HL-60 (cell line): ENCODE results near the gene RABGAP1L.
A peak's percentile ranks its signal among the peaks of the same experiment; 100 is the strongest.
"Not testable (repeated sequence)": the region's sequence is repeated elsewhere in the genome, so short reads cannot be mapped to it uniquely, and the experiment has no call there.

ENCODE experiments used
- DNase-seq, 2 experiments: peaks; one replicate each; pipeline ENCODE4 v3.0.0-alpha.2; 2010 to 2020; ENCODE audit warnings: low read depth in 1 of 2, low spot score in 1 of 2
- H3K27ac ChIP-seq: fragments of 250-450 bp; sonication (Bioruptor Pico); replicated peaks from 2 replicates; pipeline ENCODE4 v1.5.1; 2020; ENCODE audit warnings: mild to moderate bottlenecking, moderate library complexity
- H3K27me3 ChIP-seq: fragments of 250-450 bp; sonication (Bioruptor Pico); 2 replicates; pipeline ENCODE4 v1.5.1; 2021; ENCODE audit warnings: mild to moderate bottlenecking, moderate library complexity; ENCODE audit not compliant: insufficient read depth, poor library complexity, severe bottlenecking
- H3K4me3 ChIP-seq: replicated peaks from 2 replicates; pipeline ENCODE4 v1.5.1; 2011; ENCODE audit warnings: mild to moderate bottlenecking, control low read depth, low read length; ENCODE audit not compliant: insufficient read depth
- CTCF ChIP-seq: IDR thresholded peaks from one replicate; pipeline ENCODE4 v1.5.1; 2011; ENCODE audit warnings: low read length, control low read depth, inconsistent platforms; ENCODE audit not compliant: insufficient read depth
- GABPA ChIP-seq: IDR thresholded peaks from 2 replicates; pipeline ENCODE4 v1.6.1; 2012; ENCODE audit warnings: low read depth
- POLR2AphosphoS5 ChIP-seq: IDR thresholded peaks from 2 replicates; pipeline ENCODE4 v1.6.1; 2012; ENCODE audit warnings: low read depth
- REST ChIP-seq: IDR thresholded peaks from 2 replicates; pipeline ENCODE4 v1.6.1; 2012; ENCODE audit warnings: low read depth; ENCODE audit not compliant: insufficient replicate concordance
- SPI1 ChIP-seq: IDR thresholded peaks from 2 replicates; pipeline ENCODE4 v1.6.1; 2012; ENCODE audit warnings: low read depth, mild to moderate bottlenecking, borderline replicate concordance

Gene RABGAP1L

GRCh38 chr1:174649572-174649971, 490.3 kb downstream of the RABGAP1L start:
- H3K4me3 ChIP-seq, H3K27me3 ChIP-seq: not testable (repeated sequence)
- peak in 1 of 2 experiments; percentile 2 for DNase-seq
- peak overlapping the region; percentile 10 for H3K27ac ChIP-seq
- TF ChIP-seq SPI1, result peak; percentile 72

- H3K27ac ChIP-seq, result no peak overlapping the region
- no peak for DNase-seq
- no peaks in the 10 kb centered on the region for H3K27me3 ChIP-seq
- TF ChIP-seq GABPA, result no peak
- TF ChIP-seq SPI1, result no peak
- no peak for TF ChIP-seq POLR2AphosphoS5
- no peak for TF ChIP-seq REST
- TF ChIP-seq CTCF, result no peak
- no peak overlapping the region for H3K4me3 ChIP-seq
Measured at GRCh38 chr1:174652569-174653280, 493.4 kb downstream of the RABGAP1L start.

- no peak overlapping the region for H3K27ac ChIP-seq
- no peak for DNase-seq
- TF ChIP-seq POLR2AphosphoS5, result no peak
- no peak for TF ChIP-seq REST
- TF ChIP-seq SPI1, result no peak
- no peak for TF ChIP-seq CTCF
- TF ChIP-seq GABPA, result no peak
- H3K27me3 ChIP-seq, result no peaks in the 10 kb centered on the region
- no peak overlapping the region for H3K4me3 ChIP-seq
Measured at GRCh38 chr1:174654560-174654959, 495.2 kb downstream of the RABGAP1L start.

- no peak for TF ChIP-seq SPI1
- no peak for TF ChIP-seq CTCF
- TF ChIP-seq REST, result no peak
- TF ChIP-seq POLR2AphosphoS5, result no peak
- TF ChIP-seq GABPA, result no peak
- no peak for DNase-seq
- no peak overlapping the region for H3K4me3 ChIP-seq
- H3K27me3 ChIP-seq, result no peaks in the 10 kb centered on the region
- H3K27ac ChIP-seq, result no peak overlapping the region
Measured at GRCh38 chr1:174656409-174657059, 497.2 kb downstream of the RABGAP1L start.
